ENCODE data around the gene PLD5. TPM values are rescaled to one million over a fixed set of nuclear protein-coding genes. Genes with fewer than 3 reads are reported as not detected.

PLD5 gene
- total and polyA plus RNA-seq, 2 of the 13 experiments (the other 11 are each of a cell fraction or from before 2014, with no cell fraction given): not detected

DNA sequence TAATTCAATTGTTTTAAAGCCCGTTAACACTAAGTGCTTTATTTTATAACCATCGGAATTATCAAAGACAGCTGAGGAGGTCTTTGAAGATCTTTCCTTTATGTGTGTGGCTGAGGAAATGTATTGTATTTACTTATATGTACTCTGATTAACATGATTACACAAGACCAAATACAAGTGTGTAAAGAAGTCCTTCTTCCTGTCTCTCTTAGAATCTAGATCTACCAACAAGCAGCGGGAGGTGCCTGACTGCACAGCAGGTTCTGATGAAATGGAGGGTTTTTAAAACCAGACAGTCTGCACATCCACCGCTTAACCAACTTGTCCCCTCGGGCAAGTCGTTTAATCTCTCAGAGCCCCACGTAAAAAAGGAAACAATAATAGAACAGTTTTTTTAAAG lies 285.1 kb downstream of the PLD5 start:
- CTCF ChIA-PET (ENCODE audit: low intra/inter-chr PET ratio, low total read pairs): no interaction called here
- BruUV-seq (replicated peaks): no TSS peak
- no peak for FAIRE-seq
- ATAC-seq: no peak
- H3K4me1 ChIP-seq (ENCODE audit: insufficient read depth, low read length): no peaks in the 10 kb centered on the region
- H3K4me2 ChIP-seq (ENCODE audit: low read depth, low read length): no peak overlapping the region
- H3K9me3 ChIP-seq (ENCODE audit: low read length): no peaks in the 10 kb centered on the region
- no peaks in the 10 kb centered on the region for H3K27me3 ChIP-seq (ENCODE audit: control insufficient read depth in 1 of 2, insufficient read depth in 2 of 2, low read length in 2 of 2)
- no peak overlapping the region for H3K4me3 ChIP-seq (replicated peaks in 1 of 3; ENCODE audit: insufficient read depth in 1 of 3, low read depth in 2 of 3, low read length in 3 of 3)
- no peaks in the 10 kb centered on the region for H3K36me3 ChIP-seq (replicated peaks in 1 of 2; ENCODE audit: control insufficient read depth in 1 of 2, insufficient read depth in 2 of 2, low read length in 2 of 2)
- TF ChIP-seq, protein P1, sequence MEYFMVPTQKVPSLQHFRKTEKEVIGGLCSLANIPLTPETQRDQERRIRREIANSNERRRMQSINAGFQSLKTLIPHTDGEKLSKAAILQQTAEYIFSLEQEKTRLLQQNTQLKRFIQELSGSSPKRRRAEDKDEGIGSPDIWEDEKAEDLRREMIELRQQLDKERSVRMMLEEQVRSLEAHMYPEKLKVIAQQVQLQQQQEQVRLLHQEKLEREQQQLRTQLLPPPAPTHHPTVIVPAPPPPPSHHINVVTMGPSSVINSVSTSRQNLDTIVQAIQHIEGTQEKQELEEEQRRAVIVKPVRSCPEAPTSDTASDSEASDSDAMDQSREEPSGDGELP (IDR thresholded peaks at IDR 0.05; ENCODE audit: borderline replicate concordance, low read depth): no peak
- TF ChIP-seq ZNF781 (CRISPR knock-in tag; IDR thresholded peaks at IDR 0.05; ENCODE audit: borderline replicate concordance, not compliant biosample characterization): no peak
- no peak for TF ChIP-seq ZFYVE20 (CRISPR knock-in tag; IDR thresholded peaks at IDR 0.05; ENCODE audit: borderline replicate concordance, low read depth)
- TF ChIP-seq ZNF138 (CRISPR knock-in tag; IDR thresholded peaks at IDR 0.05; ENCODE audit: low read depth): no peak
- no peak for TF ChIP-seq ZNF782 (CRISPR knock-in tag; IDR thresholded peaks at IDR 0.05; ENCODE audit: borderline replicate concordance)
- TF ChIP-seq MEIS2 (CRISPR knock-in tag; IDR thresholded peaks at IDR 0.05): no peak
- no peak for TF ChIP-seq MEIS1 (CRISPR knock-in tag; IDR thresholded peaks at IDR 0.05; ENCODE audit: borderline replicate concordance)
- TF ChIP-seq MXI1 (IDR thresholded peaks at IDR 0.05; ENCODE audit: borderline replicate concordance, low read depth, low read length): no peak
- TF ChIP-seq U2AF2 (IDR thresholded peaks at IDR 0.05; ENCODE audit: low read depth, low read length): no peak
- TF ChIP-seq ZNF33B (CRISPR knock-in tag; IDR thresholded peaks at IDR 0.05): no peak
- TF ChIP-seq RCOR2 (CRISPR knock-in tag; IDR thresholded peaks at IDR 0.05): no peak
- TF ChIP-seq ZNF576 (CRISPR knock-in tag; IDR thresholded peaks at IDR 0.05): no peak
- no peak for TF ChIP-seq SMAD3 (CRISPR knock-in tag; IDR thresholded peaks at IDR 0.05)
- DNase-seq (ENCODE audit: low spot score): no peak
- WGBS (ENCODE audit: low lambda C conversion rate): 55% methylated on average over 7 of the region's 7 CpGs
- no peaks in the 10 kb centered on the region for H3K79me2 ChIP-seq (ENCODE audit: insufficient read depth, low read length)
- H4K20me1 ChIP-seq (ENCODE audit: insufficient read depth, low read length): no peaks in the 10 kb centered on the region
- no peak overlapping the region for H3K9ac ChIP-seq (ENCODE audit: insufficient read depth, low read depth, low read length)
- H2AFZ ChIP-seq (ENCODE audit: low read length): no peak overlapping the region
- H3K27ac ChIP-seq (ENCODE audit: extremely low read length, insufficient read depth, low read length): no peak overlapping the region
- intact Hi-C loops (cut with micrococcal nuclease; ENCODE audit: unreplicated experiment): no loop called here
- in situ Hi-C loops (cut with HindIII; ENCODE audit: extremely low pct_ligation_motif_present, low pct_unique_long_range_greater_than_20kb): no loop called here
- POLR2A ChIA-PET: no interaction called here
